Measurements from ENCODE around the gene CNNM3. TPM values are rescaled to one million over a fixed set of nuclear protein-coding genes. Genes with fewer than 3 reads are reported as not detected.

CNNM3 gene
- total RNA-seq, 6 experiments from 2014 or later: 6.3 to 10.0 (median 8.5) TPM

DNA sequence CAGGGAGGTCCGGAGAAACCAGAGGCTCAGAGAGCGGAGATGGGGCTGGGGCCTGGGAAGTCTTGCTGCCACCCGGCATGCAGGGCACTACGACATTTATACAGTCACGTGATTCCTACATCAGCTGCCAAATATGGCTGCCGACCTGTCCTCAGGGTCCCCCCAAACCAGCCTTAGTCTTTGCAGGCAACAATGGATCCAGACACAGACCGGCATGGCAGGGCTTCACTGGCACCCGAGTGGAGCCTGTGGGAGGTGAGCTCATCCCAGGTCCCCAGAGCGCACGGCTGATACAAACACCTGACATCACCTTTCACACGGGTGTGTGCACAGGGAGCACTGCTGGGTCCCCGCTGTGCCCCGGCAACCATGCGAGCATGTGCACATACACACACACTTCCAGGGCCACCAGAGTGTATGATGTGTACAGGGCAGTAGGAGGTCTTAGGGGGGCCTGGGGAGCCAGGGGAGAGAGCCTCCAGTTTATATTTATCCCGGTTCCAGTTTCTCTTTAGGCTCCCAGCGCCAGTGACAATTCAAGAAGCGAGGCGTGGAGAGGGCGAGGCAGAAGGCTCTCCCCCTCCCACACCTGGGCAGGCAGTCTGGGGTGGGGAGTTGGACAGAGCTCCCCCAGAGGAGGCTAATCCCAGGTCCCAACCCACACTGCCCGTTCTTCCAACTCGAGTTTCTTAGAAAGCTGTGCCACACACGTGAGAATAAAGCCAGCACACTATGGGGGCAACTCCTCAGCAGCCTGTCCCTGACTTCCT lies 51.1 kb downstream of the CNNM3 start:
- Mint-ChIP-seq H3K27ac (peak overlapping the region; percentile 66), H3K27me3 (ENCODE audit: insufficient read depth) (peaks cover 8% of the 10 kb centered on the region; the same call in 1 of the 2 replicates), H3K4me3 (peak overlapping the region; percentile 87), H3K4me1 (ENCODE audit: low read depth) (peaks cover 21% of the 10 kb centered on the region), H3K36me3 (ENCODE audit: low read depth) (0 out of 2 replicates have a peak, but pooled peaks cover 5% of the 10 kb centered on the region), H3K9me3 (no peaks in the 10 kb centered on the region)
- no peak for TF ChIP-seq CTCF (IDR thresholded peaks at IDR 0.05)
- no peak for DNase-seq

DNA sequence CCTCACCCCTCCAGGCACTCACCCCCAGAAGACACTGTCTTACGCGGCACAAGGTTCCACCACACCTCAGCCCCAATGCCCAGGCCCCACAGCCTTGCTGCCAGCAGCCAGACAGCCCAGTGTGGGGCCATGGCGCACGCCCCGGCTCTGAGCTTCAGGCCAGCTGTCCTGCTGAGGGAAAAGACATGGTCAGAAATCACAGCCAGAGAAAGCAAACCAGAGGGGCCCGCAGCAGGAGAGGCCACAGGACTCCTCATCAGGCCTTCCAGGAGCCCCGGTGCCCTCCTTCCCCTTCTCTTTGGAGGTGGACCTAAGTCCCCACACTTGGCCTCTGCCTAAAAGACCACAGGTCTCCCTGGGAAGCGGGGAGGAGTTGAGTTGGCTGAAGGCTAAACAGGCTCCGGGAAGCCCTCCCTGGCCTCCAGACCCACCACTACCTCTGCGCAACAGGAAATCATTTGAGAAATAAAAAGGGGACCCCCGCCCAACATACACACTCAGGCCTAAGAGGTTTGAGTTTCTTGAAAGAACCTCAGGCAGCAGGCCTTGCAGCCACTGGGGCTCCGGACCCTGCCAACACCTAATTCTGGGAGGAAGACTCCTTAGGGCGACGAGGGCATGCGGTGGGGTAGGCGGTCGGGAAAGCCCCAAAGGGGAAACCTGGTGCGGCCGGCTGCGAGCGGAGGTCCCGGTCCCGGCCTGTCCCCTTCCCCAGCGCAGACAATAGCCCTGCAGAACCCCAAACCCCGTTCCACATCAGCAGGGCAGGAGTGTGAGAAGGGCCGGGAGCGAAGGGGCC lies 51.9 kb downstream of the CNNM3 start:
- Mint-ChIP-seq H3K4me3 (peak overlapping the region; percentile 87), H3K4me1 (ENCODE audit: low read depth) (peaks cover 21% of the 10 kb centered on the region), H3K27ac (peak overlapping the region; percentile 66), H3K9me3 (no peaks in the 10 kb centered on the region), H3K27me3 (ENCODE audit: insufficient read depth) (peaks cover 8% of the 10 kb centered on the region; the same call in 1 of the 2 replicates), H3K36me3 (ENCODE audit: low read depth) (0 out of 2 replicates have a peak, but pooled peaks cover 5% of the 10 kb centered on the region)
- DNase-seq: no peak
- TF ChIP-seq CTCF (IDR thresholded peaks at IDR 0.05): no peak

DNA sequence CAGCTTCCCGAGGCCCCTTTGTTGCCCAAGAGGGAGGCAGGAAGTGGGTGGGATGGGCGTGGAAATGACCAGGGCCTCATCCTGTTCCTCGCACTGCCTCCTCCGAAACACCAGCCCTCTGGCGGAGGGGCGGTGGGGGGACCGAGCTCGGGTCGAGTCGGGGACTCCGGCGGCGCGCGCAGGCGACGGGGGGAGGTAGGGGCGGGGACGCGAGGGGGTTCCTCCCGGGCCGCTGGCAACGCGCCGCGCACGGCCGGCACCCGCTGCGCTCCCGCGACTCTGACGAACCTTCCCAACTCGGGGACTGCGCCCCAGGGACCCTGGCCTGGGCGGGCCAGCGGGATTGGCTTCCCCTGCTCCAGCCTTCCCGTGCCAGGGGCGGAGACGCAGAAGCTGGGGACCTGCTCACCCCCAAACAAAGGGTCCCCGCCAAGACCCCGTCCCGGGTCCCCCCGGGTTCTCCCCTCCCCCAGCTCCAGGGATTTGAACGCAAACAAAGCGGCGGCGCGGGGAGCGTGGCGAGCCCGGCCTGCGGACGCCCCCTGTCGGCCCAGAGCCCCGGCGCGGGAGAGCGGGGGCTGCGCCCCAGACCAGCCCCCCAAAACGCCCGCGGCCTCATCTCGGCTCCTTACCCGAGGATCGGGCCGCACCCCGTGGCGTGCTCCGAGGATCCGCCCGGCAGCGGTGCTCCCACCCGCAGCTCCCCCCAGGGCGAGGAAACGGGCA lies 52.6 kb downstream of the CNNM3 start:
- Mint-ChIP-seq H3K4me1 (ENCODE audit: low read depth) (peaks cover 21% of the 10 kb centered on the region), H3K27ac (peak overlapping the region; percentile 66), H3K4me3 (peak overlapping the region; percentile 87), H3K27me3 (ENCODE audit: insufficient read depth) (peaks cover 13% of the 10 kb centered on the region; the same call in 1 of the 2 replicates), H3K36me3 (ENCODE audit: low read depth) (0 out of 2 replicates have a peak, but pooled peaks cover 5% of the 10 kb centered on the region), H3K9me3 (no peaks in the 10 kb centered on the region)
- peak; percentile 88 for TF ChIP-seq CTCF (IDR thresholded peaks at IDR 0.05)
- DNase-seq: peak; percentile 80

- peaks cover 21% of the 10 kb centered on the region for H3K4me1 Mint-ChIP-seq (ENCODE audit: low read depth)
- H3K27ac Mint-ChIP-seq: no peak overlapping the region
- peak; percentile 43 for DNase-seq
- 0 out of 2 replicates have a peak, but pooled peaks cover 5% of the 10 kb centered on the region for H3K36me3 Mint-ChIP-seq (ENCODE audit: low read depth)
- peaks cover 16% of the 10 kb centered on the region; the same call in 1 of the 2 replicates for H3K27me3 Mint-ChIP-seq (ENCODE audit: insufficient read depth)
- no peak overlapping the region for H3K4me3 Mint-ChIP-seq
- no peaks in the 10 kb centered on the region for H3K9me3 Mint-ChIP-seq
- TF ChIP-seq CTCF (IDR thresholded peaks at IDR 0.05): peak; percentile 48
Measured at GRCh38 chr2:96869281-96869821, 53.3 kb downstream of the CNNM3 start.

All from HFFc6 (cell line).